Embryonic facial prominence (tissue), 1 donor: ENCODE data around the gene CDON.

ENCODE experiments used
- DNase-seq: peaks from one replicate; pipeline ENCODE4 v3.0.0-alpha.2; 2016; ENCODE audit errors: extremely low spot score

The CDON gene

GRCh38 chr11:126062679-126063506 lies at the start of gene CDON:
Gene CDON (minus strand): TSS chr11:126062866. CDS start chr11:126023476, 39,390 bp downstream.
- peak; percentile 97 for DNase-seq

GRCh38 chr11:126111458-126112116 lies 48.9 kb upstream of the CDON start:
- no peak for DNase-seq

GRCh38 chr11:126109941-126110731 lies 47.5 kb upstream of the CDON start:
- DNase-seq: no peak

- no peak for DNase-seq
These were observed 44.1 kb upstream of the CDON start for GRCh38 chr11:126106594-126107328.

- DNase-seq: no peak
These were observed 43.0 kb upstream of the CDON start for GRCh38 chr11:126105748-126106080.

GRCh38 chr11:126105022-126105747 lies 42.5 kb upstream of the CDON start:
- DNase-seq: no peak

- no peak for DNase-seq
These were observed 41.8 kb upstream of the CDON start for GRCh38 chr11:126104420-126104819.

- no peak for DNase-seq
These were observed 40.5 kb upstream of the CDON start for GRCh38 chr11:126103150-126103549.

- DNase-seq: no peak
These were observed 39.8 kb upstream of the CDON start for GRCh38 chr11:126102436-126102981.

GRCh38 chr11:126101930-126102283 lies 39.2 kb upstream of the CDON start:
- no peak for DNase-seq

- no peak for DNase-seq
These were observed 38.7 kb upstream of the CDON start for GRCh38 chr11:126101251-126101929.

- no peak for DNase-seq
These were observed 38.0 kb upstream of the CDON start for GRCh38 chr11:126100716-126101115.

- no peak for DNase-seq
These were observed 35.6 kb upstream of the CDON start for GRCh38 chr11:126098204-126098769.

GRCh38 chr11:126095745-126096144 lies 33.1 kb upstream of the CDON start:
- DNase-seq: no peak

- no peak for DNase-seq
These were observed 27.8 kb upstream of the CDON start for GRCh38 chr11:126090452-126090851.

GRCh38 chr11:126088999-126089398 lies 26.3 kb upstream of the CDON start:
- DNase-seq: no peak

GRCh38 chr11:126086248-126086647 lies 23.6 kb upstream of the CDON start:
- no peak for DNase-seq

- no peak for DNase-seq
These were observed 21.9 kb upstream of the CDON start for GRCh38 chr11:126084608-126084912.

GRCh38 chr11:126083829-126084607 lies 21.4 kb upstream of the CDON start:
- no peak for DNase-seq
